HEK293T (cell line): Measurements from ENCODE around the gene CBX5.
A peak's percentile ranks its signal among the peaks of the same experiment; 100 is the strongest.

Experiments
- CTCF ChIA-PET: fragments of 350-600 bp; formaldehyde crosslinking; extraction: SDS; loops from one replicate; lab custom pipeline; 2021; ENCODE audit warnings: antibody characterized with exemption, inconsistent platforms; lab: Yijun Ruan, JAX
- POLR2A ChIA-PET: fragments of 350-600 bp; formaldehyde crosslinking; extraction: SDS; loops from one replicate; lab custom pipeline; 2020; ENCODE audit warnings: antibody characterized with exemption, inconsistent platforms; lab: Yijun Ruan, JAX
- DNase-seq: peaks from one replicate; pipeline ENCODE4 v3.0.0; 2012; ENCODE audit warnings: mixed read lengths; ENCODE audit errors: extremely low spot score
- ARNT ChIP-seq: fragments of 450-650 bp; IDR thresholded peaks from 2 replicates; pipeline ENCODE4 v1.6.1; 2017; ENCODE audit warnings: mild to moderate bottlenecking
- BHLHE40 ChIP-seq: fragments of 450-650 bp; IDR thresholded peaks from 2 replicates; pipeline ENCODE4 v1.6.1; 2016; ENCODE audit warnings: mild to moderate bottlenecking, moderate library complexity, borderline replicate concordance
- CTBP1 ChIP-seq: fragments of 450-650 bp; IDR thresholded peaks from 2 replicates; pipeline ENCODE4 v1.6.1; 2016; ENCODE audit warnings: borderline replicate concordance
- ELF4 ChIP-seq: fragments of 450-650 bp; IDR thresholded peaks from 2 replicates; pipeline ENCODE4 v1.6.1; 2017; ENCODE audit warnings: antibody characterized with exemption
- FOXA1 ChIP-seq: fragments of 450-650 bp; IDR thresholded peaks from 2 replicates; pipeline ENCODE4 v1.6.1; 2016; ENCODE audit warnings: mild to moderate bottlenecking
- FOXK2 ChIP-seq: fragments of 450-650 bp; IDR thresholded peaks from 2 replicates; pipeline ENCODE4 v1.6.1; 2016; ENCODE audit warnings: mild to moderate bottlenecking
- FOXM1 ChIP-seq: fragments of 450-650 bp; IDR thresholded peaks from 2 replicates; pipeline ENCODE4 v1.6.1; 2017; ENCODE audit warnings: mild to moderate bottlenecking, borderline replicate concordance
- HDGF ChIP-seq: fragments of 450-650 bp; IDR thresholded peaks from 2 replicates; pipeline ENCODE4 v1.6.1; 2017; ENCODE audit warnings: antibody characterized with exemption, borderline replicate concordance
- L3MBTL2 ChIP-seq: fragments of 450-650 bp; conservative IDR thresholded peaks from 2 replicates; pipeline ENCODE4 v1.6.1; 2016; ENCODE audit warnings: mild to moderate bottlenecking
- LEF1 ChIP-seq: fragments of 450-650 bp; IDR thresholded peaks from 2 replicates; pipeline ENCODE4 v1.6.1; 2017; ENCODE audit warnings: mild to moderate bottlenecking, borderline replicate concordance
- NFRKB ChIP-seq: fragments of 450-650 bp; IDR thresholded peaks from 2 replicates; pipeline ENCODE4 v1.6.1; 2016; ENCODE audit warnings: mild to moderate bottlenecking, moderate library complexity
- PKNOX1 ChIP-seq: fragments of 450-650 bp; IDR thresholded peaks from 2 replicates; pipeline ENCODE4 v1.6.1; 2016
- SP1 ChIP-seq: fragments of 450-650 bp; IDR thresholded peaks from 2 replicates; pipeline ENCODE4 v1.6.1; 2017
- SUZ12 ChIP-seq: fragments of 450-650 bp; IDR thresholded peaks from 2 replicates; pipeline ENCODE4 v1.6.1; 2016; ENCODE audit warnings: mild to moderate bottlenecking
- TARDBP ChIP-seq: fragments of 450-650 bp; IDR thresholded peaks from 2 replicates; pipeline ENCODE4 v1.6.1; 2016
- ZNF384 ChIP-seq: fragments of 450-650 bp; IDR thresholded peaks from 2 replicates; pipeline ENCODE4 v1.6.1; 2016

Gene CBX5

GRCh38 chr12:54259194-54260011 is 20.5 kb downstream of the CBX5 start:
- DNase-seq: peak; percentile 87
- TF ChIP-seq FOXK2: no peak
- TF ChIP-seq FOXA1: no peak
- no peak for TF ChIP-seq FOXM1
- TF ChIP-seq CTBP1: no peak
- no peak for TF ChIP-seq ZNF384
- TF ChIP-seq HDGF: no peak
- TF ChIP-seq LEF1: no peak
- no peak for TF ChIP-seq SP1
- no peak for TF ChIP-seq L3MBTL2
- POLR2A ChIA-PET: interaction anchor here (1.0 to 8.7 kb wide), 6 partner anchors 14 to 100 kb away, joined by 3 to 175 read pairs (median 12); partner anchors contain the start of genes CBX5, COPZ1 and HNRNPA1
- CTCF ChIA-PET: interaction anchor here (0.5 to 1.2 kb wide), 5 partner anchors 26 to 68 kb away, joined by 3 to 4 read pairs (median 3); partner anchors contain the start of gene COPZ1

GRCh38 chr12:54258201-54258681 is 21.7 kb downstream of the CBX5 start:
- ChIA-PET CTCF (interaction anchor here (0.6 to 1.2 kb wide), 3 partner anchors 15 to 226 kb away, joined by 3 to 5 read pairs (median 4); partner anchors contain the start of gene COPZ1), POLR2A (interaction anchor here (2.4 to 8.7 kb wide), 3 partner anchors 16 to 28 kb away, joined by 15 to 175 read pairs (median 16); partner anchors contain the start of genes CBX5 and HNRNPA1)
- no peak for TF ChIP-seq FOXA1
- TF ChIP-seq SUZ12: no peak
- no peak for TF ChIP-seq BHLHE40
- no peak for TF ChIP-seq ARNT
- TF ChIP-seq PKNOX1: no peak
- no peak for TF ChIP-seq HDGF
- no peak for TF ChIP-seq ZNF384
- TF ChIP-seq FOXM1: no peak
- TF ChIP-seq NFRKB: no peak
- TF ChIP-seq FOXK2: no peak
- no peak for DNase-seq

- DNase-seq: no peak
- POLR2A ChIA-PET: no interaction called here
- CTCF ChIA-PET: no interaction called here
- TF ChIP-seq ELF4: no peak
- no peak for TF ChIP-seq CTBP1
Measured at GRCh38 chr12:54257332-54257731, 22.6 kb downstream of the CBX5 start.

GRCh38 chr12:54253240-54253639 is 26.7 kb downstream of the CBX5 start:
- no peak for DNase-seq
- CTCF ChIA-PET: interaction anchor here (0.6 to 1.4 kb wide), 3 partner anchors 34 to 72 kb away, joined by 3 to 5 read pairs (median 3); partner anchors contain the start of gene COPZ1
- POLR2A ChIA-PET: interaction anchor here (0.9 to 5.7 kb wide), 4 partner anchors 27 to 72 kb away, joined by 3 to 51 read pairs (median 3); partner anchors contain the start of genes CBX5, COPZ1 and HNRNPA1
- TF ChIP-seq LEF1 (no peak), HDGF (no peak), SUZ12 (no peak), ARNT (no peak), ELF4 (no peak), PKNOX1 (no peak), FOXK2 (no peak), SP1 (no peak), FOXA1 (no peak), BHLHE40 (no peak), FOXM1 (no peak), ZNF384 (no peak), NFRKB (no peak)

GRCh38 chr12:54251667-54252284 is 28.1 kb downstream of the CBX5 start:
- TF ChIP-seq FOXM1 (no peak), NFRKB (no peak), FOXK2 (no peak), HDGF (no peak), L3MBTL2 (no peak), BHLHE40 (no peak), ELF4 (no peak), FOXA1 (no peak), ZNF384 (no peak), SUZ12 (no peak), SP1 (no peak), ARNT (no peak), TARDBP (no peak), CTBP1 (no peak)
- CTCF ChIA-PET: interaction anchor here (0.6 to 1.9 kb wide), 13 partner anchors 10 to 281 kb away, joined by 3 to 10 read pairs (median 3); partner anchors contain the start of gene COPZ1
- DNase-seq: peak; percentile 49
- POLR2A ChIA-PET: interaction anchor here (0.5 to 5.7 kb wide), 8 partner anchors 9 to 36 kb away, joined by 3 to 51 read pairs (median 4); partner anchors contain the start of genes CBX5 and HNRNPA1

- no peak for TF ChIP-seq HDGF
- no peak for TF ChIP-seq FOXK2
- no peak for TF ChIP-seq TARDBP
- TF ChIP-seq ZNF384: no peak
- no peak for TF ChIP-seq SP1
- TF ChIP-seq FOXA1: no peak
- no peak for TF ChIP-seq PKNOX1
- no peak for TF ChIP-seq CTBP1
- TF ChIP-seq L3MBTL2: no peak
- TF ChIP-seq BHLHE40: no peak
- no peak for TF ChIP-seq ARNT
- no peak for TF ChIP-seq LEF1
- no peak for TF ChIP-seq SUZ12
- no peak for TF ChIP-seq NFRKB
- no peak for TF ChIP-seq FOXM1
- no peak for TF ChIP-seq ELF4
- DNase-seq: no peak
- CTCF ChIA-PET: no interaction called here
- POLR2A ChIA-PET: interaction anchor here (1.2 kb wide), 1 partner anchor 31 kb away, joined by 6 read pairs; the partner anchor contains the start of genes CBX5 and HNRNPA1
Measured at GRCh38 chr12:54249489-54249888, 30.4 kb downstream of the CBX5 start.
